Activated naive CD8-positive, alpha-beta T cell (primary cell): ENCODE results near the gene CPLX3.

ENCODE experiments used
- H3K27ac Mint-ChIP-seq: one replicate; pipeline ENCODE4 v1.8.0; 2021; ENCODE audit warnings: mixed read lengths
- H3K27me3 Mint-ChIP-seq: one replicate; pipeline ENCODE4 v1.8.0; 2021; ENCODE audit warnings: mixed read lengths
- H3K36me3 Mint-ChIP-seq: one replicate; pipeline ENCODE4 v1.8.0; 2021; ENCODE audit warnings: mixed read lengths
- H3K4me1 Mint-ChIP-seq: one replicate; pipeline ENCODE4 v1.8.0; 2021; ENCODE audit warnings: low read depth, mixed read lengths
- H3K4me3 Mint-ChIP-seq: one replicate; pipeline ENCODE4 v1.8.0; 2021; ENCODE audit warnings: mild to moderate bottlenecking, mixed read lengths
- H3K9me3 Mint-ChIP-seq: one replicate; pipeline ENCODE4 v1.8.0; 2021; ENCODE audit warnings: low read depth, mixed read lengths

Gene CPLX3

GRCh38 chr15:74793135-74794028 is 33.0 kb upstream of the CPLX3 start:
- Mint-ChIP-seq H3K4me3 (peak overlapping the region; percentile 62), H3K27me3 (no peaks in the 10 kb centered on the region), H3K27ac (peak overlapping the region; percentile 86), H3K36me3 (peaks cover 3% of the 10 kb centered on the region), H3K9me3 (no peaks in the 10 kb centered on the region), H3K4me1 (peaks cover 81% of the 10 kb centered on the region)

- no peaks in the 10 kb centered on the region for H3K27me3 Mint-ChIP-seq
- H3K4me1 Mint-ChIP-seq, result peaks cover 81% of the 10 kb centered on the region
- H3K36me3 Mint-ChIP-seq, result peaks cover 3% of the 10 kb centered on the region
- H3K4me3 Mint-ChIP-seq, result peak overlapping the region; percentile 64
- H3K27ac Mint-ChIP-seq, result peak overlapping the region; percentile 90
- H3K9me3 Mint-ChIP-seq, result no peaks in the 10 kb centered on the region
Measured at GRCh38 chr15:74794248-74794969, 32.0 kb upstream of the CPLX3 start.

- Mint-ChIP-seq H3K9me3 (no peaks in the 10 kb centered on the region), H3K4me1 (peaks cover 81% of the 10 kb centered on the region), H3K27ac (peak overlapping the region; percentile 90), H3K4me3 (peak overlapping the region; percentile 64), H3K27me3 (no peaks in the 10 kb centered on the region), H3K36me3 (peaks cover 3% of the 10 kb centered on the region)
Measured at GRCh38 chr15:74794970-74795349, 31.5 kb upstream of the CPLX3 start.

GRCh38 chr15:74795966-74796625 is 30.3 kb upstream of the CPLX3 start:
- Mint-ChIP-seq H3K27me3 (no peaks in the 10 kb centered on the region), H3K36me3 (peaks cover 3% of the 10 kb centered on the region), H3K27ac (peak overlapping the region; percentile 96), H3K4me1 (peaks cover 75% of the 10 kb centered on the region), H3K9me3 (no peaks in the 10 kb centered on the region), H3K4me3 (peak overlapping the region; percentile 71)

- Mint-ChIP-seq H3K36me3 (peaks cover 3% of the 10 kb centered on the region), H3K4me1 (peaks cover 51% of the 10 kb centered on the region)
Measured at GRCh38 chr15:74798388-74799254, 27.8 kb upstream of the CPLX3 start.

GRCh38 chr15:74799255-74799855 is 27.1 kb upstream of the CPLX3 start:
- no peaks in the 10 kb centered on the region for H3K27me3 Mint-ChIP-seq
- H3K9me3 Mint-ChIP-seq, result no peaks in the 10 kb centered on the region
- H3K27ac Mint-ChIP-seq, result peak overlapping the region; percentile 75
- H3K4me1 Mint-ChIP-seq, result peaks cover 52% of the 10 kb centered on the region
- H3K4me3 Mint-ChIP-seq, result peak overlapping the region; percentile 49
- peaks cover 8% of the 10 kb centered on the region for H3K36me3 Mint-ChIP-seq

More at GRCh38 chr15:74798388-74799254, 27.8 kb upstream of the CPLX3 start:
- Mint-ChIP-seq H3K27ac (peak overlapping the region; percentile 80), H3K9me3 (no peaks in the 10 kb centered on the region), H3K27me3 (no peaks in the 10 kb centered on the region), H3K4me3 (peak overlapping the region; percentile 49)

GRCh38 chr15:74799856-74800558 is 26.4 kb upstream of the CPLX3 start:
- Mint-ChIP-seq H3K4me1 (peaks cover 48% of the 10 kb centered on the region), H3K9me3 (no peaks in the 10 kb centered on the region), H3K4me3 (peak overlapping the region; percentile 30), H3K27ac (peak overlapping the region; percentile 84), H3K36me3 (peaks cover 8% of the 10 kb centered on the region), H3K27me3 (no peaks in the 10 kb centered on the region)

GRCh38 chr15:74800559-74801094 is 25.8 kb upstream of the CPLX3 start:
- no peaks in the 10 kb centered on the region for H3K27me3 Mint-ChIP-seq
- H3K4me3 Mint-ChIP-seq, result no peak overlapping the region
- peak overlapping the region; percentile 84 for H3K27ac Mint-ChIP-seq
- peaks cover 8% of the 10 kb centered on the region for H3K36me3 Mint-ChIP-seq
- H3K4me1 Mint-ChIP-seq, result peaks cover 42% of the 10 kb centered on the region
- no peaks in the 10 kb centered on the region for H3K9me3 Mint-ChIP-seq

GRCh38 chr15:74801311-74801997 is 25.0 kb upstream of the CPLX3 start:
- Mint-ChIP-seq H3K36me3 (peaks cover 5% of the 10 kb centered on the region), H3K27ac (no peak overlapping the region), H3K4me1 (peaks cover 38% of the 10 kb centered on the region), H3K4me3 (no peak overlapping the region), H3K27me3 (no peaks in the 10 kb centered on the region), H3K9me3 (no peaks in the 10 kb centered on the region)

GRCh38 chr15:74802290-74802689 is 24.1 kb upstream of the CPLX3 start:
- H3K36me3 Mint-ChIP-seq, result peaks cover 5% of the 10 kb centered on the region
- peaks cover 43% of the 10 kb centered on the region for H3K4me1 Mint-ChIP-seq
- no peak overlapping the region for H3K4me3 Mint-ChIP-seq
- no peaks in the 10 kb centered on the region for H3K9me3 Mint-ChIP-seq
- H3K27ac Mint-ChIP-seq, result no peak overlapping the region
- H3K27me3 Mint-ChIP-seq, result no peaks in the 10 kb centered on the region

- Mint-ChIP-seq H3K27ac (no peak overlapping the region), H3K36me3 (peaks cover 5% of the 10 kb centered on the region), H3K27me3 (no peaks in the 10 kb centered on the region), H3K9me3 (no peaks in the 10 kb centered on the region), H3K4me1 (peaks cover 41% of the 10 kb centered on the region), H3K4me3 (no peak overlapping the region)
Measured at GRCh38 chr15:74802862-74803447, 23.5 kb upstream of the CPLX3 start.

- Mint-ChIP-seq H3K9me3 (no peaks in the 10 kb centered on the region), H3K27ac (peak overlapping the region; percentile 85), H3K36me3 (peaks cover 5% of the 10 kb centered on the region)
Measured at GRCh38 chr15:74804935-74805334, 21.5 kb upstream of the CPLX3 start.

More at GRCh38 chr15:74804935-74805334, 21.5 kb upstream of the CPLX3 start:
- Mint-ChIP-seq H3K4me1 (peaks cover 38% of the 10 kb centered on the region), H3K4me3 (no peak overlapping the region), H3K27me3 (no peaks in the 10 kb centered on the region)
